Chondrocyte (in vitro differentiated cells): ENCODE data around the gene MTX3. TPM values are rescaled to one million over a fixed set of nuclear protein-coding genes. Genes with fewer than 3 reads are reported as not detected.

Experiments used
- DNase-seq: peaks from one replicate; pipeline ENCODE4 v3.0.0; 2021; ENCODE audit warnings: mixed read lengths, low spot score
- H3K27ac Mint-ChIP-seq: one replicate; pipeline ENCODE4 v1.8.0; 2021; ENCODE audit warnings: mild to moderate bottlenecking, moderate library complexity, mixed read lengths; ENCODE audit not compliant: unreplicated experiment
- H3K27me3 Mint-ChIP-seq: 2 replicates; pipeline ENCODE4 v1.8.0; 2021; ENCODE audit warnings: low read depth, mixed read lengths
- H3K36me3 Mint-ChIP-seq: 2 replicates; pipeline ENCODE4 v1.8.0; 2021; ENCODE audit warnings: low read depth, mixed read lengths
- H3K4me1 Mint-ChIP-seq: 2 replicates; pipeline ENCODE4 v1.8.0; 2021; ENCODE audit warnings: low read depth, mild to moderate bottlenecking, mixed read lengths
- H3K4me3 Mint-ChIP-seq: one replicate; pipeline ENCODE4 v1.8.0; 2021; ENCODE audit warnings: mild to moderate bottlenecking, moderate library complexity, mixed read lengths; ENCODE audit not compliant: unreplicated experiment
- H3K9me3 Mint-ChIP-seq: 2 replicates; pipeline ENCODE4 v1.8.0; 2021; ENCODE audit warnings: low read depth, mixed read lengths
- total RNA-seq: library from RNA; stranded (reverse); gene quantifications from 3 replicates; pipeline ENCODE4 v1.2.1, GENCODE V29; 2021
- TF ChIP-seq, protein P1 (sequence below): fragments of 200-600 bp; sonication (generic); IDR thresholded peaks from 2 replicates; pipeline ENCODE4 v1.5.0; 2021; ENCODE audit warnings: antibody characterized with exemption, mild to moderate bottlenecking, moderate library complexity

MTX3 gene
- total RNA-seq, 1 donor from 2014 or later: 11.5 TPM

DNA sequence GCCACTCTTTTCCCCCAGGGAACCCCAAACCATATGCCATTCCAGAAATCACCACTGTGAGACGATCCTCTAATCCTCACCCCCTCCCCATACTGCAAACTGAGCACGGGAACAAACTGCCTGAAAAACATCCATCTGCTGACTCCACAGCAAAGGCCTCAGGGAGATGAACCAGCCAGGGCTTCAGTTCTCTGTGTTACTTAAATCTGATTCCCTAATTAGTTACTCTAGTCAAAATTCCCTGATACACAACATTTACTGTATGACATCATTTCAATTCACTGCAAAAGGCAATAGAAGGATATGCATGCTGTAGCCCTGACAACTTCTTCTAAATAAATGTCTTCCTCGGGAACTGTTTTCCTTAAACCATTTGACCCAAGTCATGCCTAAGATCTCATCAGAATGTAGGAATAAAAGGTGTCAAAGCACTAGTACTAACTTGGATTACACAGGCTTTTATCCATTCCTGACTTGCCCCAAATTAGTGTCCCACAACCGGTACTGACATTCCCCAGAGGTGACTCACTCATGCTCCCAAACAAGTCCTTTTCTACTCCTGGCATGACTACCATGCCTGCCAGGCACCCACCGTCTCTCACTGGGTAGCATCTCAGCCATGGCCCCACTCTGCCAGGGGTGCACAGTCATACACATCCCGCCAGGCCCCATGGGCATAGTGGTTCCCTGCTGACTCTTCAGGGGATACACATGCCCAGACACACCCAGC is 35.0 kb downstream of the MTX3 start:
- H3K9me3 Mint-ChIP-seq: no peaks in the 10 kb centered on the region
- H3K4me3 Mint-ChIP-seq: no peak overlapping the region
- H3K27ac Mint-ChIP-seq: no peak overlapping the region
- no peaks in the 10 kb centered on the region for H3K36me3 Mint-ChIP-seq
- TF ChIP-seq, protein P1, sequence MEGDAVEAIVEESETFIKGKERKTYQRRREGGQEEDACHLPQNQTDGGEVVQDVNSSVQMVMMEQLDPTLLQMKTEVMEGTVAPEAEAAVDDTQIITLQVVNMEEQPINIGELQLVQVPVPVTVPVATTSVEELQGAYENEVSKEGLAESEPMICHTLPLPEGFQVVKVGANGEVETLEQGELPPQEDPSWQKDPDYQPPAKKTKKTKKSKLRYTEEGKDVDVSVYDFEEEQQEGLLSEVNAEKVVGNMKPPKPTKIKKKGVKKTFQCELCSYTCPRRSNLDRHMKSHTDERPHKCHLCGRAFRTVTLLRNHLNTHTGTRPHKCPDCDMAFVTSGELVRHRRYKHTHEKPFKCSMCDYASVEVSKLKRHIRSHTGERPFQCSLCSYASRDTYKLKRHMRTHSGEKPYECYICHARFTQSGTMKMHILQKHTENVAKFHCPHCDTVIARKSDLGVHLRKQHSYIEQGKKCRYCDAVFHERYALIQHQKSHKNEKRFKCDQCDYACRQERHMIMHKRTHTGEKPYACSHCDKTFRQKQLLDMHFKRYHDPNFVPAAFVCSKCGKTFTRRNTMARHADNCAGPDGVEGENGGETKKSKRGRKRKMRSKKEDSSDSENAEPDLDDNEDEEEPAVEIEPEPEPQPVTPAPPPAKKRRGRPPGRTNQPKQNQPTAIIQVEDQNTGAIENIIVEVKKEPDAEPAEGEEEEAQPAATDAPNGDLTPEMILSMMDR: no peak
- DNase-seq: no peak
- H3K4me1 Mint-ChIP-seq: peaks cover 10% of the 10 kb centered on the region
- H3K27me3 Mint-ChIP-seq: peaks cover 5% of the 10 kb centered on the region

DNA sequence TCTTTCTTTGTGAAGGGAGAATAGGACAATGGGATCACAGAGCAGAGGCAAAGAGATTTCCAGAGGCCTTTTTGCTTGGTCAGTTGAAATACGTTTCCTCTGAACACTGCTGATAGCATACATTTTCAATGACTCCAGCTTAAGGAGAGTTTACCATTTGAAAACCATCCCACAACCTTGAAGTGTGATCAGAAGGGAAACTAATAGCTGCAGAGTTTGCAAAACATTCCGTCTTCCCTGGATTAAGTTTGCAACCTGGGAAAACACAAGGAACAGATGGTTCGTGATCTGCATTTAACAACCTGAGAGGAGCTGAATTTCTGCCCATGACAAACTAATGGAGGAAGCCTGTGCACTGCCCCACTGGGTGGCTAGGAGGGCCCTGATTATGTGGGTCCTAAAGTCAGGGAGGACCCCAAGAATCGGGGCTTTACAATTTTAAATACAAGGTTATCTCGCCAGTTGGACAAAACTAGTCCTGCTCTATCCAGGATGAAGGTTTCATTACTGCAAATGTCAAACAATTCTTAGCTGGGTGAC is 35.6 kb downstream of the MTX3 start:
- peaks cover 10% of the 10 kb centered on the region for H3K4me1 Mint-ChIP-seq
- H3K9me3 Mint-ChIP-seq: no peaks in the 10 kb centered on the region
- H3K27me3 Mint-ChIP-seq: peaks cover 5% of the 10 kb centered on the region
- no peak for DNase-seq
- H3K4me3 Mint-ChIP-seq: no peak overlapping the region
- H3K27ac Mint-ChIP-seq: no peak overlapping the region
- TF ChIP-seq, protein P1: no peak
- no peaks in the 10 kb centered on the region for H3K36me3 Mint-ChIP-seq

DNA sequence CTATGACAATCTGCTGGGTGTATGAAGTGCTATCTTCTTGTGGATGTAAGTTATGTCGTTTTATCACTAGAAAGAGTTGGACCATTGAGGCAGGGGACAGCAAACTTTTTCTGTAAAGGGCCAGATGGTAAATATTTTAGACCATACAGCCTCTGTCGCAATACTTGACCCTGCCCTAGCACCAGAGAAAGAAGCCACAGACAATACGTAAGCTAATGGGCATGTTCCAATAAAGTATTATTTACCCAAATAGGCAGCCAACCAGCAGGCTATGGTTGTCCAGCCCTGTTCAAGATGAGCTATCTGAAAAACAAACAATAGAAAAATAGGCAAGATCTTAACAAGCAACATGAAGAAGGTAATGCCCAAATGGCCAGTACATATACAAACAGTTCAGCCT is 36.4 kb downstream of the MTX3 start:
- Mint-ChIP-seq H3K4me1 (peaks cover 10% of the 10 kb centered on the region), H3K36me3 (no peaks in the 10 kb centered on the region), H3K27ac (no peak overlapping the region), H3K9me3 (no peaks in the 10 kb centered on the region), H3K27me3 (peaks cover 5% of the 10 kb centered on the region), H3K4me3 (no peak overlapping the region)
- no peak for DNase-seq
- TF ChIP-seq, protein P1: no peak

DNA sequence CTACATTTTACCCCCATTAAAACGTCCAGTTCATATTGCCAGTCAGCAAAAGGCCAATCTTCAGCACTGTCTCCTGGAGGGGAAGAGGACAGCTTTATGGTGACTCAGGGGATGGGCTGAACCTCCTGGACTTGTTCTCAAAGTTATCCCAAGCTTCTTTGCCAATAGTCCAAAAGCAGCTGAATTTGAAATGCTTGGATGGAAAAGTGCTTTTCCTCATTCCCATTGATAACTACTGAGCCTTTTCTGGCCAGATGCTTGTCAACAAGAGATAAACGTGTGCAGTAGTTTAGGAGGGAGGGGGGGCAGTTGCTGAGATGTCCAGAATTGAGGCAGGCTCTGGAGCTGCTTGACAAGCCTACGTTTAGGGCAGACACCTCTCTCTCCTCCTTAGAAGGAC is 43.5 kb downstream of the MTX3 start:
- TF ChIP-seq, protein P1: no peak
- no peaks in the 10 kb centered on the region for H3K9me3 Mint-ChIP-seq
- no peaks in the 10 kb centered on the region for H3K4me1 Mint-ChIP-seq
- H3K27ac Mint-ChIP-seq: no peak overlapping the region
- peaks cover 3% of the 10 kb centered on the region for H3K27me3 Mint-ChIP-seq
- no peak overlapping the region for H3K4me3 Mint-ChIP-seq
- H3K36me3 Mint-ChIP-seq: no peaks in the 10 kb centered on the region
- no peak for DNase-seq

DNA sequence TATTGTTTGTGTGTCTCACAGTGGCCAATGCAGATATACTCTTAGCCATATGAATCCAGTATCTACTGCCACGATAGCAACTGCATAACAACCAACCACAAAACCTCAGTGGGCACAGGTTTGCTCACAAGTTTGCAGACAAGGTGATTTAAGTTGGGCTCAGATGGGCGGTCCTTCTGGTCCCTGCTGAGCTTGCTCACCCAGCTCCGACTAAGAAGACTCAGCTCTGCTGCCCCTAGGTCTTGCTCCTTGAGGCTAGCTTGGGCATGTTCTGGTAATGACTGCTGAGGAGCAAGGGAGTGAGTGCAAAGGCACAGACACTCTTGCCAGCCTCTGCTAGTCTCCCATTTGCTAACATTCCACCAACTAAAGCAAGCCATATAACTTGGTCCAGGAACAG is 52.6 kb downstream of the MTX3 start:
- H3K27ac Mint-ChIP-seq: no peak overlapping the region
- no peaks in the 10 kb centered on the region for H3K4me1 Mint-ChIP-seq
- no peaks in the 10 kb centered on the region for H3K36me3 Mint-ChIP-seq
- DNase-seq: no peak
- H3K4me3 Mint-ChIP-seq: no peak overlapping the region
- TF ChIP-seq, protein P1: no peak
- H3K9me3 Mint-ChIP-seq: no peaks in the 10 kb centered on the region
- H3K27me3 Mint-ChIP-seq: peaks cover 2% of the 10 kb centered on the region
